Peyer's patch (tissue), 4 donors: ENCODE data around the gene NRG3. TPM values are rescaled to one million over a fixed set of nuclear protein-coding genes. Genes with fewer than 3 reads are reported as not detected.

Experiments
- DNase-seq, 3 donors: peaks; one replicate each; pipeline ENCODE4 v3.0.0-alpha.2; 2017 to 2019
- H3K27ac ChIP-seq, 4 donors: fragments of 200-600 bp; sonication (generic); one replicate each; pipeline ENCODE4 v1.5.1; 2016 to 2019
- H3K27me3 ChIP-seq, 2 donors: fragments of 200-600 bp; sonication (generic); one replicate each; pipeline ENCODE4 v1.5.1; 2019
- H3K36me3 ChIP-seq, 3 donors: fragments of 200-600 bp; sonication (generic); one replicate each; pipeline ENCODE4 v1.5.1; 2016 to 2019
- H3K4me1 ChIP-seq, 4 donors: fragments of 200-600 bp; sonication (generic); one replicate each; pipeline ENCODE4 v1.5.1; 2016 to 2019
- H3K4me3 ChIP-seq, 4 donors: fragments of 200-600 bp; sonication (generic); 1 replicate in 3 of 4; 2 replicates in 1 of 4; pipeline ENCODE4 v1.5.1; 2016 to 2019; ENCODE audit warnings: mild to moderate bottlenecking in 1 of 4
- H3K9me3 ChIP-seq, 4 donors: fragments of 200-600 bp; sonication (generic); one replicate each; pipeline ENCODE4 v1.5.1; 2016 to 2019; ENCODE audit warnings: mild to moderate bottlenecking in 1 of 4
- POLR2A ChIP-seq, 2 donors: fragments of 450-650 bp; IDR thresholded peaks; one replicate each; pipeline ENCODE4 v1.5.1; 2017; ENCODE audit warnings: antibody characterized with exemption in 2 of 2, mild to moderate bottlenecking in 2 of 2, moderate library complexity in 2 of 2
- total RNA-seq, 4 donors: library from RNA; depleted of rRNA; stranded (reverse); fragments of >200 nt; gene quantifications; one replicate each; pipeline ENCODE4 v1.1.0, GENCODE V29; 2016
- TF ChIP-seq, protein P1 (sequence below), 6 experiments: fragments of 450-650 bp in 4 of 6; fragments of 200-600 bp in 2 of 6; sonication (generic) in 1 of 6; IDR thresholded peaks; one replicate each; pipeline ENCODE4 v1.5.1; 2017 to 2019; ENCODE audit warnings: antibody characterized with exemption in 6 of 6, mild to moderate bottlenecking in 3 of 6, moderate library complexity in 1 of 6

Gene NRG3
- total RNA-seq, 4 donors from 2014 or later = not detected

DNA sequence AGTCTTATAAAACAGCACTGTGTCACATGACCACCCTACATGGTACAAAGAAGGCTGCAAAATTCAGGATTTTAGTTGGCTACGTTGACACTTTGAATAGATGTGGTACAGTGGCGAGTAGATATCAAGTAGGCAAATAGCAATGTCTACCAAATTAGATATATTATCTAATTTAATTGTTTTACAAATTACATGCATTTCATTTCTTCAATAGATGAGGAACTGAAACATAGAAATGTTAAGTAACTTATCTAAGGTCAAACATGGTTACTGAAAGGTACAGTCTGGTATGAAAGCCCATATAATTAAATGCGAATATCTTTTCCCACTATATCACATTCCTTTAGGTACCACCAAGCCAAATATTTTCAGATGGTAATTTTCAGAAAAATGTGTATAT, 972.2 kb downstream of the NRG3 start:
- no peak overlapping the region for H3K4me3 ChIP-seq
- no peaks in the 10 kb centered on the region for H3K36me3 ChIP-seq
- no peaks in the 10 kb centered on the region for H3K4me1 ChIP-seq
- no peak overlapping the region for H3K27ac ChIP-seq
- no peaks in the 10 kb centered on the region for H3K27me3 ChIP-seq
- no peaks in the 10 kb centered on the region for H3K9me3 ChIP-seq
- DNase-seq = no peak
- TF ChIP-seq POLR2A (IDR thresholded peaks at IDR 0.05) = no peak
- TF ChIP-seq, protein P1, sequence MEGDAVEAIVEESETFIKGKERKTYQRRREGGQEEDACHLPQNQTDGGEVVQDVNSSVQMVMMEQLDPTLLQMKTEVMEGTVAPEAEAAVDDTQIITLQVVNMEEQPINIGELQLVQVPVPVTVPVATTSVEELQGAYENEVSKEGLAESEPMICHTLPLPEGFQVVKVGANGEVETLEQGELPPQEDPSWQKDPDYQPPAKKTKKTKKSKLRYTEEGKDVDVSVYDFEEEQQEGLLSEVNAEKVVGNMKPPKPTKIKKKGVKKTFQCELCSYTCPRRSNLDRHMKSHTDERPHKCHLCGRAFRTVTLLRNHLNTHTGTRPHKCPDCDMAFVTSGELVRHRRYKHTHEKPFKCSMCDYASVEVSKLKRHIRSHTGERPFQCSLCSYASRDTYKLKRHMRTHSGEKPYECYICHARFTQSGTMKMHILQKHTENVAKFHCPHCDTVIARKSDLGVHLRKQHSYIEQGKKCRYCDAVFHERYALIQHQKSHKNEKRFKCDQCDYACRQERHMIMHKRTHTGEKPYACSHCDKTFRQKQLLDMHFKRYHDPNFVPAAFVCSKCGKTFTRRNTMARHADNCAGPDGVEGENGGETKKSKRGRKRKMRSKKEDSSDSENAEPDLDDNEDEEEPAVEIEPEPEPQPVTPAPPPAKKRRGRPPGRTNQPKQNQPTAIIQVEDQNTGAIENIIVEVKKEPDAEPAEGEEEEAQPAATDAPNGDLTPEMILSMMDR (IDR thresholded peaks at IDR 0.05) = no peak

GRCh38 chr10:82850191-82850590, 975.2 kb downstream of the NRG3 start:
- TF ChIP-seq POLR2A (IDR thresholded peaks at IDR 0.05) = no peak
- TF ChIP-seq, protein P1 (IDR thresholded peaks at IDR 0.05) = no peak
- Histone ChIP-seq H3K4me3 (no peak overlapping the region), H3K4me1 (no peaks in the 10 kb centered on the region), H3K36me3 (no peaks in the 10 kb centered on the region), H3K9me3 (no peaks in the 10 kb centered on the region), H3K27me3 (no peaks in the 10 kb centered on the region), H3K27ac (no peak overlapping the region)
- no peak for DNase-seq

DNA sequence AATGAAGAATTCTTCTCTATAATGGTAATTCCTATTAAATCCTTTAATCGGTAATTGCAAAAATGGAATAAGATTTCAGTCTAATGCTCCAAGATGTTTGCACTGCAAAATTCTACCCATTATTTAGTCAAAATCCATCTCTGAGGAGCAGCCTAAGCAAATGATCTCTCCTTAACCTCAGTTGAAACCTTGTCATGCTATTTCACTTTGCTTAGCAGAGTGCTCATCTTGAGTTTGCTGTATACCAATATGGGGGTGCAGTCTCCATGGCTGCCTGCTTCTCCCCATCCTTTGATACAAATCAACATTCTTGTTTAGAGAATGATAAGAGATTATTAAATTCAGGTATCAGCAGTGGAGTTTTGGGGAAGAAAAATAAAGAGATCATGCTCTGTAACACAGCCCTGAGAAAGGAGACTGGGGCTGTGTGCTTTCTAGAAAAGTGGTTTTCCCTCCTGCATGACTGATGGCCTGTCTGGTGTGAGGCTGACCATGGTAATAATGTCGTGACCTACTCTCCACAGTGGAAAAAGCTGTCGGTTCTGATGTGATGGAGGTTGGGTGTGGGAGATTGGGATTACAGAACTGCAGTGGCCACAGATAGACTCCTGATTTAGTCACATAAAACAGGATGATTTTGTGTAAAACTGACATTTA, 982.1 kb downstream of the NRG3 start:
- DNase-seq = no peak
- TF ChIP-seq, protein P1 (IDR thresholded peaks at IDR 0.05) = no peak
- TF ChIP-seq POLR2A (IDR thresholded peaks at IDR 0.05) = no peak
- H3K27me3 ChIP-seq = no peaks in the 10 kb centered on the region
- H3K36me3 ChIP-seq = no peaks in the 10 kb centered on the region
- H3K4me3 ChIP-seq = no peak overlapping the region
- H3K27ac ChIP-seq = no peak overlapping the region
- H3K4me1 ChIP-seq = no peaks in the 10 kb centered on the region
- no peaks in the 10 kb centered on the region for H3K9me3 ChIP-seq

GRCh38 chr10:82861889-82862288, 986.9 kb downstream of the NRG3 start:
- Histone ChIP-seq H3K36me3 (no peaks in the 10 kb centered on the region), H3K4me3 (no peak overlapping the region), H3K27me3 (no peaks in the 10 kb centered on the region), H3K4me1 (no peaks in the 10 kb centered on the region), H3K9me3 (peaks cover 0 to 3% (median 0%) of the 10 kb centered on the region in 4 donors), H3K27ac (no peak overlapping the region)
- DNase-seq = no peak
- TF ChIP-seq, protein P1 (IDR thresholded peaks at IDR 0.05) = no peak
- no peak for TF ChIP-seq POLR2A (IDR thresholded peaks at IDR 0.05)

DNA sequence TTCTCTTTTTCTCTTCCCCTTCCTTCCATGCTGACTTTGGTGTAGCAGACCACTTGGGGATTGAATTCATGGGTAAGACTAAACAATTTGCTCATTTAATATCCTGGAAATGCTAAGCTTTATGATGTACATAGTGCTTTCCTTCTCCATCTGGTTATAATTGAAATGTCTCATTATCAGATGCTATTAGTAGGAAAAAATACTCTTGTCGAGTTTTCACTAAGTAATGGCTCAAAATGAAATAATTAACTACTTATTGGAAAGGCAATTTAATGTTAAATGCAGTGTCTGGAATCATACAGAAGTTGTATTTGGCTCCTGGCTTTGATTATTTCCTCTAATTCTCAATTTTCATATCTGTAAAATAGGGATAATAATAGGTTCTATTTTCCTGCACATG, 990.4 kb downstream of the NRG3 start:
- DNase-seq = no peak
- Histone ChIP-seq H3K9me3 (peaks cover 0 to 3% (median 0%) of the 10 kb centered on the region in 4 donors), H3K27ac (no peak overlapping the region), H3K27me3 (no peaks in the 10 kb centered on the region), H3K4me1 (no peaks in the 10 kb centered on the region), H3K4me3 (no peak overlapping the region), H3K36me3 (no peaks in the 10 kb centered on the region)
- TF ChIP-seq POLR2A (IDR thresholded peaks at IDR 0.05) = no peak
- TF ChIP-seq, protein P1 (IDR thresholded peaks at IDR 0.05) = no peak
